WTC11 (cell line): ENCODE data around the gene EYA2. TPM values are rescaled to one million over a fixed set of nuclear protein-coding genes. Genes with fewer than 3 reads are reported as not detected.
A peak's percentile ranks its signal among the peaks of the same experiment; 100 is the strongest.

Source experiments
- ATAC-seq: fragments of 200-7000 bp; cut with Tn5 transposase; 2 replicates; pipeline ENCODE4 v1.10.0; 2021; ENCODE audit warnings: mild to moderate bottlenecking, moderate library complexity
- CTCF ChIA-PET: fragments of 300-600 bp; sonication (Branson Sonifier 250); formaldehyde crosslinking; loops from one replicate; lab custom pipeline; 2021; ENCODE audit warnings: antibody characterized with exemption; lab: Charles Lee
- POLR2A ChIA-PET: fragments of 350-600 bp; sonication (Branson Sonifier 250); formaldehyde crosslinking; loops from one replicate; lab custom pipeline; 2021; ENCODE audit warnings: antibody characterized with exemption; lab: Charles Lee
- DNase-seq: peaks from one replicate; pipeline ENCODE4 v3.0.0; 2021; ENCODE audit warnings: low spot score
- H3K27ac Mint-ChIP-seq: 2 replicates; pipeline ENCODE4 v1.8.0; 2021; ENCODE audit warnings: mixed read lengths
- H3K27me3 Mint-ChIP-seq: 2 replicates; pipeline ENCODE4 v1.8.0; 2021; ENCODE audit warnings: low read depth, mild to moderate bottlenecking, moderate library complexity, mixed read lengths
- H3K36me3 Mint-ChIP-seq: 2 replicates; pipeline ENCODE4 v1.8.0; 2021; ENCODE audit warnings: mixed read lengths
- H3K4me1 Mint-ChIP-seq: 2 replicates; pipeline ENCODE4 v1.8.0; 2022; ENCODE audit warnings: mixed read lengths
- H3K4me3 Mint-ChIP-seq: 2 replicates; pipeline ENCODE4 v1.8.0; 2021; ENCODE audit warnings: mild to moderate bottlenecking, moderate library complexity, mixed read lengths
- H3K9me3 Mint-ChIP-seq: 2 replicates; pipeline ENCODE4 v1.8.0; 2021; ENCODE audit warnings: mixed read lengths
- AR ChIP-seq: fragments of 250-450 bp; sonication (Bioruptor Pico); IDR thresholded peaks from 2 replicates; pipeline ENCODE4 v1.9.0; 2021; ENCODE audit warnings: mild to moderate bottlenecking
- ARID4B ChIP-seq: sonication (generic); formaldehyde crosslinking; IDR thresholded peaks from 2 replicates; pipeline ENCODE4 v1.8.0; 2023; ENCODE audit warnings: missing genetic modification reagents, mild to moderate bottlenecking, borderline replicate concordance
- FOXK1 ChIP-seq: sonication (generic); formaldehyde crosslinking; IDR thresholded peaks from 2 replicates; pipeline ENCODE4 v1.8.0; 2022; ENCODE audit warnings: mild to moderate bottlenecking, moderate library complexity, missing genetic modification reagents
- FOXP4 ChIP-seq: sonication (generic); formaldehyde crosslinking; IDR thresholded peaks from 2 replicates; pipeline ENCODE4 v1.8.0; 2022; ENCODE audit warnings: mild to moderate bottlenecking, missing genetic modification reagents
- GABPB1 ChIP-seq: sonication (generic); formaldehyde crosslinking; IDR thresholded peaks from 2 replicates; pipeline ENCODE4 v1.8.1; 2023; ENCODE audit warnings: mild to moderate bottlenecking, missing genetic modification reagents
- IRF1 ChIP-seq: sonication (generic); formaldehyde crosslinking; IDR thresholded peaks from 2 replicates; pipeline ENCODE4 v1.8.0; 2023; ENCODE audit warnings: missing genetic modification reagents
- IRF2 ChIP-seq: sonication (generic); formaldehyde crosslinking; IDR thresholded peaks from 2 replicates; pipeline ENCODE4 v1.8.0; 2022; ENCODE audit warnings: low read depth, missing genetic modification reagents, borderline replicate concordance
- MYBL2 ChIP-seq: sonication (generic); formaldehyde crosslinking; IDR thresholded peaks from 2 replicates; pipeline ENCODE4 v1.8.1; 2023; ENCODE audit warnings: mild to moderate bottlenecking, moderate library complexity, missing genetic modification reagents
- NFYB ChIP-seq: sonication (generic); formaldehyde crosslinking; conservative IDR thresholded peaks from 2 replicates; pipeline ENCODE4 v1.8.0; 2022; ENCODE audit warnings: low read depth, missing genetic modification reagents
- TCF7 ChIP-seq: sonication (generic); formaldehyde crosslinking; IDR thresholded peaks from 2 replicates; pipeline ENCODE4 v1.8.0; 2022; ENCODE audit warnings: mild to moderate bottlenecking, low read depth, missing genetic modification reagents, moderate library complexity
- ZNF138 ChIP-seq: sonication (generic); formaldehyde crosslinking; conservative IDR thresholded peaks from 2 replicates; pipeline ENCODE4 v1.8.1; 2022; ENCODE audit warnings: mild to moderate bottlenecking, moderate library complexity, missing genetic modification reagents
- ZNF219 ChIP-seq: sonication (generic); formaldehyde crosslinking; IDR thresholded peaks from 2 replicates; pipeline ENCODE4 v1.8.0; 2023; ENCODE audit warnings: missing genetic modification reagents, mild to moderate bottlenecking, borderline replicate concordance
- ZNF532 ChIP-seq: fragments of 250-450 bp; sonication (Bioruptor Pico); IDR thresholded peaks from 2 replicates; pipeline ENCODE4 v1.9.0; 2021; ENCODE audit warnings: mild to moderate bottlenecking, borderline replicate concordance
- total RNA-seq: library from RNA; stranded (reverse); gene quantifications from 3 replicates; pipeline ENCODE4 v1.2.3, GENCODE V29; 2021

EYA2 gene
- total RNA-seq, 1 experiment from 2014 or later: 1.5 TPM

- no peak for TF ChIP-seq ARID4B
Observed at GRCh38 chr20:47235111-47235510, 340.5 kb downstream of the EYA2 start (continued).

- POLR2A ChIA-PET: no interaction called here
- Mint-ChIP-seq H3K36me3 (peaks cover 68% of the 10 kb centered on the region), H3K4me1 (peaks cover 17% of the 10 kb centered on the region), H3K27ac (peak overlapping the region; percentile 47; the same call in 1 of the 2 replicates), H3K4me3 (no peak overlapping the region), H3K9me3 (no peaks in the 10 kb centered on the region), H3K27me3 (no peaks in the 10 kb centered on the region)
- DNase-seq: no peak
- ATAC-seq: no peak
- CTCF ChIA-PET: interaction anchor here (1.0 kb wide), 1 partner anchor 148 kb away, joined by 5 read pairs; no protein-coding TSS in a partner anchor
- TF ChIP-seq IRF1 (CRISPR knock-in tag): no peak
- no peak for TF ChIP-seq NFYB
- no peak for TF ChIP-seq TCF7 (CRISPR knock-in tag)
- TF ChIP-seq FOXK1: no peak
Observed at GRCh38 chr20:47235853-47236638, 341.4 kb downstream of the EYA2 start.

- Mint-ChIP-seq H3K4me1 (peaks cover 13% of the 10 kb centered on the region), H3K9me3 (no peaks in the 10 kb centered on the region)
- POLR2A ChIA-PET: no interaction called here
Observed at GRCh38 chr20:47236639-47236900, 341.9 kb downstream of the EYA2 start.

More at GRCh38 chr20:47236639-47236900, 341.9 kb downstream of the EYA2 start:
- ATAC-seq: no peak
- Mint-ChIP-seq H3K36me3 (peaks cover 66% of the 10 kb centered on the region), H3K27ac (peak overlapping the region; percentile 38; the same call in 1 of the 2 replicates), H3K4me3 (no peak overlapping the region), H3K27me3 (no peaks in the 10 kb centered on the region)
- CTCF ChIA-PET: interaction anchor here (1.0 kb wide), 1 partner anchor 147 kb away, joined by 5 read pairs; no protein-coding TSS in a partner anchor
- no peak for DNase-seq
- TF ChIP-seq ZNF138: no peak
- no peak for TF ChIP-seq AR (CRISPR knock-in tag)
- no peak for TF ChIP-seq MYBL2 (CRISPR knock-in tag)
- TF ChIP-seq GABPB1 (CRISPR knock-in tag): no peak
- TF ChIP-seq ZNF219: no peak
- TF ChIP-seq IRF2 (CRISPR knock-in tag): no peak
- TF ChIP-seq FOXP4 (CRISPR knock-in tag): no peak
- TF ChIP-seq ZNF532 (CRISPR knock-in tag): no peak
